Naive thymus-derived CD4-positive, alpha-beta T cell (primary cell): ENCODE data around the gene IRX4. TPM values are rescaled to one million over a fixed set of nuclear protein-coding genes. Genes with fewer than 3 reads are reported as not detected.

ENCODE experiments used
- ATAC-seq: fragments of 150-1000 bp; cut with Tn5 transposase; 2 replicates; pipeline ENCODE4 v1.10.0; 2021; ENCODE audit warnings: mild to moderate bottlenecking, moderate library complexity
- CTCF ChIA-PET: fragments of 350-600 bp; sonication (Branson Sonifier 250); formaldehyde crosslinking; loops from one replicate; lab custom pipeline; 2021; ENCODE audit warnings: antibody characterized with exemption; lab: Charles Lee
- POLR2A ChIA-PET: fragments of 350-600 bp; sonication (Branson Sonifier 250); formaldehyde crosslinking; loops from one replicate; lab custom pipeline; 2021; ENCODE audit warnings: antibody characterized with exemption, inconsistent platforms; lab: Charles Lee
- DNase-seq, 9 donors: peaks; one replicate each; pipeline versions ENCODE4 v3.0.0 to v3.0.0-alpha.2; 2020 to 2022; ENCODE audit warnings: mixed read lengths in 1 of 9
- H3K27ac ChIP-seq: one replicate; pipeline ENCODE4 v1.7.0; 2013; ENCODE audit warnings: mild to moderate bottlenecking, low read depth, low read length, moderate library complexity
- H3K27me3 ChIP-seq, 2 donors: one replicate each; pipeline ENCODE4 v1.7.0; 2013; ENCODE audit warnings: low read length in 2 of 2, mild to moderate bottlenecking in 2 of 2, moderate library complexity in 2 of 2; ENCODE audit not compliant: control insufficient read depth in 2 of 2, insufficient read depth in 2 of 2
- H3K36me3 ChIP-seq, 3 experiments: 1 replicate in 2 of 3; 2 replicates in 1 of 3; pipeline ENCODE4 v1.7.0; 2013; ENCODE audit warnings: low read length in 3 of 3, mild to moderate bottlenecking in 3 of 3, moderate library complexity in 1 of 3; ENCODE audit not compliant: insufficient read depth in 3 of 3, control insufficient read depth in 2 of 3
- H3K4me1 ChIP-seq, 2 donors: one replicate each; pipeline ENCODE4 v1.7.0; 2013; ENCODE audit warnings: low read length in 2 of 2, mild to moderate bottlenecking in 2 of 2, moderate library complexity in 1 of 2; ENCODE audit not compliant: control insufficient read depth in 2 of 2, insufficient read depth in 2 of 2
- H3K4me3 ChIP-seq: 2 replicates; pipeline ENCODE4 v1.7.0; 2013; ENCODE audit warnings: mild to moderate bottlenecking, low read length
- H3K9me3 ChIP-seq, 3 experiments: 1 replicate in 2 of 3; 2 replicates in 1 of 3; pipeline ENCODE4 v1.7.0; 2013; ENCODE audit warnings: low read length in 3 of 3; ENCODE audit not compliant: control insufficient read depth in 2 of 3
- H3K27ac Mint-ChIP-seq, 9 donors: one replicate each; pipeline ENCODE4 v1.8.0; 2020 to 2022; ENCODE audit warnings: mixed read lengths in 9 of 9, mild to moderate bottlenecking in 8 of 9, moderate library complexity in 5 of 9, inconsistent platforms in 2 of 9
- H3K27me3 Mint-ChIP-seq, 5 donors: one replicate each; pipeline ENCODE4 v1.8.0; 2021 to 2022; ENCODE audit warnings: mixed read lengths in 5 of 5, mild to moderate bottlenecking in 1 of 5
- H3K36me3 Mint-ChIP-seq, 5 donors: one replicate each; pipeline ENCODE4 v1.8.0; 2020 to 2022; ENCODE audit warnings: mixed read lengths in 5 of 5, mild to moderate bottlenecking in 3 of 5, inconsistent platforms in 1 of 5
- H3K4me1 Mint-ChIP-seq, 7 donors: one replicate each; pipeline ENCODE4 v1.8.0; 2020 to 2022; ENCODE audit warnings: mixed read lengths in 7 of 7, mild to moderate bottlenecking in 3 of 7, inconsistent platforms in 1 of 7
- H3K4me3 Mint-ChIP-seq, 10 donors: one replicate each; pipeline ENCODE4 v1.8.0; 2020 to 2022; ENCODE audit warnings: mild to moderate bottlenecking in 10 of 10, mixed read lengths in 10 of 10, moderate library complexity in 6 of 10, inconsistent platforms in 2 of 10
- H3K9me3 Mint-ChIP-seq, 11 donors: one replicate each; pipeline ENCODE4 v1.8.0; 2020 to 2022; ENCODE audit warnings: mixed read lengths in 11 of 11, mild to moderate bottlenecking in 4 of 11, inconsistent platforms in 1 of 11, moderate library complexity in 1 of 11
- intact Hi-C, 2 donors: fragments of 100-400 bp; cut with micrococcal nuclease; formaldehyde crosslinking; loops; one replicate each; pipeline ENCODE4 v1.15.1; 2023
- polyA plus RNA-seq, 2 donors: library from polyadenylated mRNA; unstranded; fragments of 300-500 nt; fragmentation: Illumina TruSeq; gene quantifications; one replicate each; pipeline ENCODE4 v1.2.3, GENCODE V29; 2021
- total RNA-seq, 6 experiments: library from RNA in 5 of 6; stranded (reverse) in 5 of 6; gene quantifications; 1 replicate in 5 of 6; 2 replicates in 1 of 6; pipeline ENCODE4 v1.2.3 and lab custom pipeline; 2021 to 2026

IRX4 gene
- total and polyA plus RNA-seq, 7 experiments from 2014 or later: not detected

DNA sequence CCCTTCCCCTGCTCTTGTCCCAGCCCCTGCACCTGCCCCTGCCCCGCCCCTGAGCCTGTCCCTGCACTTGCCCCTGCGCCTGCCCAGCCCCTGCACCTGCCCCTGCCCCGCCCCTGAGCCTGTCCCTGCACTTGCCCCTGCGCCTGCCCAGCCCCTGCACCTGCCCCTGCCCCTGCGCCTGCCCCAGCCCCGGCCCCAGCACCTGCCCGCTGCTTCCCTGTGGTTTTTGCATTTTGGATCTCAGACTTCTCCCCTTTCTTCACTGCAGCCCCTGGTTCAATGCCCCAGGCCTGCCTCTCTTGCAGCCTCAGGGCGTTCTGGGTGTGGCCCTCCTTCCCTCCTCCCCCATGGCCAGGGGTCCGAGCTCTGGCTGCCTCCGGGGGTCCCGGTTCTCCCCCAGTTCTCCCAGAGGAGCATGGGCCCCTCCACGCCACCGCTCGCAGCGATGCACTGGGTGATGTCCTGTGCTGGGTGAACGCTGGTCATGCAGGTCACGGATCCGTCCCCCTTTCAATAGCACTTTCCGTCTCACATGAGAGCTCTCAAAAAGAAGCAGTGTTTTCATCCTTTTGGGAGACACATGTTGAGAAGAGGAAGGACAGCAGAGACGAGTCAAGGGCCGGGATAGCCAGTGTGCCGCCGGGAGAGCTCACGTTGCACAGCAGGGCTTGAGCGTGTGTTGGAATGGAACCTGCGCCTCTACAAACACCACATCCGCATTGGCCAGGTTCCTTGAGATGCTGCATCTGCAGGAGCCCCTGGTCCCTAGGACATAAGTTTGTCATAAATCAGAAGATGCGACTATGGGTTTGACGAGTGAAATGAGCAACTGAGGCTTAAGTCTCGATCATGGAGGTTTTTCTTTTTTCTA lies 44.0 kb upstream of the IRX4 start:
- Histone ChIP-seq H3K36me3 (no peaks in the 10 kb centered on the region), H3K9me3 (no peaks in the 10 kb centered on the region), H3K27ac (no peak overlapping the region), H3K27me3 (peaks cover 0 to 11% of the 10 kb centered on the region in 2 donors), H3K4me1 (no peaks in the 10 kb centered on the region), H3K4me3 (no peak overlapping the region)
- no peak overlapping the region for H3K27ac Mint-ChIP-seq
- peaks cover 0 to 5% (median 0%) of the 10 kb centered on the region in 11 donors for H3K9me3 Mint-ChIP-seq
- POLR2A ChIA-PET: no interaction called here
- ATAC-seq: no peak
- DNase-seq: no peak
- no peaks in the 10 kb centered on the region for H3K36me3 Mint-ChIP-seq
- CTCF ChIA-PET: no interaction called here
- intact Hi-C loops: no loop called here
- peaks cover 0 to under 1% (median 0%) of the 10 kb centered on the region in 7 donors for H3K4me1 Mint-ChIP-seq
- no peak overlapping the region for H3K4me3 Mint-ChIP-seq
- H3K27me3 Mint-ChIP-seq: peaks cover 0 to 15% (median 8%) of the 10 kb centered on the region in 5 donors

- H3K9me3 Mint-ChIP-seq: peaks cover 0 to 5% (median 0%) of the 10 kb centered on the region in 11 donors
- no peak overlapping the region for H3K27ac Mint-ChIP-seq
- Histone ChIP-seq H3K4me1 (no peaks in the 10 kb centered on the region), H3K27me3 (peaks cover 0 to 11% of the 10 kb centered on the region in 2 donors), H3K4me3 (no peak overlapping the region), H3K27ac (no peak overlapping the region), H3K36me3 (no peaks in the 10 kb centered on the region), H3K9me3 (no peaks in the 10 kb centered on the region)
- CTCF ChIA-PET: no interaction called here
- peaks cover 0 to 17% (median 12%) of the 10 kb centered on the region in 5 donors for H3K27me3 Mint-ChIP-seq
- POLR2A ChIA-PET: no interaction called here
- H3K4me1 Mint-ChIP-seq: no peaks in the 10 kb centered on the region
- no peak overlapping the region for H3K4me3 Mint-ChIP-seq
- H3K36me3 Mint-ChIP-seq: no peaks in the 10 kb centered on the region
- intact Hi-C loops: no loop called here
- ATAC-seq (no peak), DNase-seq (no peak)
Observed at GRCh38 chr5:1926071-1926440, 43.3 kb upstream of the IRX4 start.

- DNase-seq (no peak), ATAC-seq (no peak)
- POLR2A ChIA-PET: no interaction called here
- Mint-ChIP-seq H3K27me3 (peaks cover 0 to 17% (median 15%) of the 10 kb centered on the region in 5 donors), H3K36me3 (no peaks in the 10 kb centered on the region), H3K4me1 (no peaks in the 10 kb centered on the region), H3K4me3 (no peak overlapping the region), H3K9me3 (peaks cover 0 to 5% (median 0%) of the 10 kb centered on the region in 11 donors), H3K27ac (no peak overlapping the region)
- CTCF ChIA-PET: interaction anchor here (1.1 kb wide), 1 partner anchor 187 kb away, joined by 3 read pairs; no protein-coding TSS in a partner anchor
- Histone ChIP-seq H3K27ac (no peak overlapping the region), H3K27me3 (peaks cover 0 to 11% of the 10 kb centered on the region in 2 donors), H3K36me3 (no peaks in the 10 kb centered on the region), H3K4me3 (no peak overlapping the region), H3K9me3 (no peaks in the 10 kb centered on the region), H3K4me1 (no peaks in the 10 kb centered on the region)
- intact Hi-C loops: no loop called here
Observed at GRCh38 chr5:1925111-1926070, 42.7 kb upstream of the IRX4 start.

DNA sequence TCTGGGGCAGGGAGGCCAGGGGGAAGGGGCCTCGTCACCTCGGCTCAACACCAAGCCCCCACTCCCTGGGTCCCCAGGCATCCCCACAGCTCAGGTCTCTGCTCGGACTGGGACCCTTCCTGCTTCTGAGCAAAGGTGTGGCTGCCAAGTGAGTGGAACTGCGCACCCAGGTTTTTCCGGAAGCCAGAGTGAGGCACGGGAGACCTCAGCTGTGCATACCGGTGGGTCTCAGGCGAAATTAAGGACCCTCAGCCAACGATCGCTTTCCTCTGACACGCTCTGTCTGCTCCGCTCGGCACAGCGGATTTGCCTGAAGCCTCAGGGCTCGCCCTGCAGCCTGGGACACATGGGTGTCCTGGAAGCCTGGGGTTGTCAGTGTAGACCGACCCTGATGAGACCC lies 41.0 kb upstream of the IRX4 start:
- no peaks in the 10 kb centered on the region for H3K36me3 ChIP-seq
- intact Hi-C loops: no loop called here
- ChIA-PET POLR2A (no interaction called here), CTCF (interaction anchor here (1.1 kb wide), 1 partner anchor 185 kb away, joined by 3 read pairs; no protein-coding TSS in a partner anchor)
- no peak overlapping the region for H3K4me3 ChIP-seq
- peaks cover 0 to 5% (median 0%) of the 10 kb centered on the region in 11 donors for H3K9me3 Mint-ChIP-seq
- no peaks in the 10 kb centered on the region for H3K9me3 ChIP-seq
- H3K27me3 Mint-ChIP-seq: peaks cover 0 to 24% (median 17%) of the 10 kb centered on the region in 5 donors
- H3K4me1 Mint-ChIP-seq: no peaks in the 10 kb centered on the region
- no peak for ATAC-seq
- H3K4me1 ChIP-seq: no peaks in the 10 kb centered on the region
- no peaks in the 10 kb centered on the region for H3K36me3 Mint-ChIP-seq
- DNase-seq: no peak
- peaks cover 0 to 1% of the 10 kb centered on the region in 2 donors for H3K27me3 ChIP-seq
- no peak overlapping the region for H3K4me3 Mint-ChIP-seq
- H3K27ac ChIP-seq: no peak overlapping the region
- no peak overlapping the region for H3K27ac Mint-ChIP-seq

- POLR2A ChIA-PET: no interaction called here
- Histone ChIP-seq H3K4me3 (no peak overlapping the region), H3K4me1 (no peaks in the 10 kb centered on the region), H3K27ac (no peak overlapping the region), H3K9me3 (no peaks in the 10 kb centered on the region), H3K27me3 (no peaks in the 10 kb centered on the region), H3K36me3 (no peaks in the 10 kb centered on the region)
- intact Hi-C loops: no loop called here
- Mint-ChIP-seq H3K4me1 (no peaks in the 10 kb centered on the region), H3K36me3 (no peaks in the 10 kb centered on the region), H3K27me3 (peaks cover 0 to 24% (median 17%) of the 10 kb centered on the region in 5 donors), H3K27ac (no peak overlapping the region), H3K9me3 (peaks cover 0 to 5% (median 0%) of the 10 kb centered on the region in 11 donors), H3K4me3 (no peak overlapping the region)
- CTCF ChIA-PET: no interaction called here
- ATAC-seq (no peak), DNase-seq (no peak)
Observed at GRCh38 chr5:1923341-1923740, 40.6 kb upstream of the IRX4 start.

- intact Hi-C loops: no loop called here
- POLR2A ChIA-PET: no interaction called here
Observed at GRCh38 chr5:1921711-1922110, 39.0 kb upstream of the IRX4 start.

More at GRCh38 chr5:1921711-1922110, 39.0 kb upstream of the IRX4 start:
- Histone ChIP-seq H3K9me3 (no peaks in the 10 kb centered on the region), H3K4me1 (no peaks in the 10 kb centered on the region), H3K4me3 (no peak overlapping the region), H3K27me3 (no peaks in the 10 kb centered on the region), H3K27ac (no peak overlapping the region), H3K36me3 (no peaks in the 10 kb centered on the region)
- H3K4me3 Mint-ChIP-seq: no peak overlapping the region
- DNase-seq (no peak), ATAC-seq (no peak)
- H3K4me1 Mint-ChIP-seq: peaks cover 0 to 1% (median 0%) of the 10 kb centered on the region in 7 donors
- peaks cover 0 to 27% (median 20%) of the 10 kb centered on the region in 5 donors for H3K27me3 Mint-ChIP-seq
- no peak overlapping the region for H3K27ac Mint-ChIP-seq
- no peaks in the 10 kb centered on the region for H3K36me3 Mint-ChIP-seq
- peaks cover 0 to 2% (median 0%) of the 10 kb centered on the region in 11 donors for H3K9me3 Mint-ChIP-seq
- CTCF ChIA-PET: no interaction called here
